SU-DHL-6 (cell line): Measurements from ENCODE around the gene DUSP16.
"Not testable (repeated sequence)": the region's sequence is repeated elsewhere in the genome, so short reads cannot be mapped to it uniquely, and the experiment has no call there.

Experiments
- H2AFZ ChIP-seq: fragments of 200-600 bp; sonication (generic); 2 replicates; pipeline ENCODE4 v1.6.1; 2014; ENCODE audit warnings: low read depth, mild to moderate bottlenecking, moderate library complexity, mixed read lengths, antibody characterized with exemption, low read length; ENCODE audit not compliant: severe bottlenecking
- H3F3A ChIP-seq: fragments of 200-600 bp; shearing (Covaris generic); 2 replicates; pipeline ENCODE4 v1.6.0; 2016; ENCODE audit warnings: antibody characterized with exemption, mild to moderate bottlenecking; ENCODE audit not compliant: insufficient read depth
- H3K27ac ChIP-seq: fragments of 200-600 bp; sonication (generic); 2 replicates; pipeline ENCODE4 v1.5.1; 2016; ENCODE audit warnings: low read depth, mild to moderate bottlenecking, low read length, moderate library complexity, mixed read lengths
- H3K27me3 ChIP-seq: fragments of 200-600 bp; sonication (generic), shearing (Covaris generic); 2 replicates; pipeline ENCODE4 v1.6.0; 2014; ENCODE audit warnings: mild to moderate bottlenecking, low read length
- H3K36me3 ChIP-seq: fragments of 200-600 bp; sonication (generic); 2 replicates; pipeline ENCODE4 v1.6.1; 2014; ENCODE audit warnings: mild to moderate bottlenecking, low read length, mixed read lengths
- H3K4me2 ChIP-seq: fragments of 300-600, 200-600 bp; shearing (Covaris generic), sonication (generic); 2 replicates; pipeline ENCODE4 v1.6.0; 2014; ENCODE audit warnings: low read length, low read depth, mild to moderate bottlenecking; ENCODE audit not compliant: poor library complexity, severe bottlenecking
- H3K4me3 ChIP-seq: fragments of 200-600 bp; sonication (generic); 2 replicates; pipeline ENCODE4 v1.5.1; 2014; ENCODE audit warnings: antibody characterized with exemption, low read length, mild to moderate bottlenecking, mixed read lengths; ENCODE audit not compliant: insufficient read depth, poor library complexity, severe bottlenecking
- H3K79me2 ChIP-seq: fragments of 200-600 bp; sonication (generic); 2 replicates; pipeline ENCODE4 v1.6.1; 2014; ENCODE audit warnings: mild to moderate bottlenecking, low read length, moderate library complexity; ENCODE audit not compliant: insufficient read depth
- H3K9ac ChIP-seq: fragments of 200-600 bp; sonication (generic); 2 replicates; pipeline ENCODE4 v1.7.0; 2014; ENCODE audit warnings: mild to moderate bottlenecking, low read length
- H3K9me2 ChIP-seq: fragments of 200-600 bp; sonication (generic); replicated peaks from 2 replicates; pipeline ENCODE4 v1.6.1; 2014; ENCODE audit warnings: low read length; ENCODE audit not compliant: insufficient read depth
- H3K9me3 ChIP-seq: fragments of 200-600 bp; sonication (generic); 2 replicates; pipeline ENCODE4 v1.6.1; 2014; ENCODE audit warnings: low read length, mixed read lengths; ENCODE audit not compliant: insufficient read depth
- H4K20me1 ChIP-seq: fragments of 200-600 bp; sonication (generic); 2 replicates; pipeline ENCODE4 v1.6.1; 2014; ENCODE audit warnings: low read depth, mild to moderate bottlenecking, antibody characterized with exemption, low read length, moderate library complexity, mixed read lengths
- EZH2phosphoT487 ChIP-seq: fragments of 200-600 bp; sonication (generic), shearing (Covaris generic); conservative IDR thresholded peaks from 2 replicates; pipeline ENCODE4 v1.6.1; 2018; ENCODE audit warnings: mild to moderate bottlenecking, antibody characterized with exemption, low read length, moderate library complexity, mixed read lengths
- TF ChIP-seq, protein P1 (sequence below): fragments of 200-600 bp; sonication (generic); IDR thresholded peaks from one replicate; pipeline ENCODE4 v1.5.1; 2017; ENCODE audit warnings: antibody characterized with exemption, mild to moderate bottlenecking, low read length, moderate library complexity; ENCODE audit not compliant: insufficient read depth, poor library complexity, severe bottlenecking

The DUSP16 gene

GRCh38 chr12:12572659-12573058 is 10.0 kb upstream of the DUSP16 start:
- no peaks in the 10 kb centered on the region for H3K27me3 ChIP-seq
- H3F3A ChIP-seq: no peaks in the 10 kb centered on the region
- no peaks in the 10 kb centered on the region for H3K79me2 ChIP-seq
- H3K4me3 ChIP-seq: no peak overlapping the region
- no peak overlapping the region for H3K27ac ChIP-seq
- no peak overlapping the region for H3K4me2 ChIP-seq
- no peaks in the 10 kb centered on the region for H4K20me1 ChIP-seq
- no peaks in the 10 kb centered on the region for H3K36me3 ChIP-seq
- H3K9ac ChIP-seq: no peak overlapping the region
- no peaks in the 10 kb centered on the region for H3K9me3 ChIP-seq
- no peak for TF ChIP-seq EZH2phosphoT487
- TF ChIP-seq, protein P1, sequence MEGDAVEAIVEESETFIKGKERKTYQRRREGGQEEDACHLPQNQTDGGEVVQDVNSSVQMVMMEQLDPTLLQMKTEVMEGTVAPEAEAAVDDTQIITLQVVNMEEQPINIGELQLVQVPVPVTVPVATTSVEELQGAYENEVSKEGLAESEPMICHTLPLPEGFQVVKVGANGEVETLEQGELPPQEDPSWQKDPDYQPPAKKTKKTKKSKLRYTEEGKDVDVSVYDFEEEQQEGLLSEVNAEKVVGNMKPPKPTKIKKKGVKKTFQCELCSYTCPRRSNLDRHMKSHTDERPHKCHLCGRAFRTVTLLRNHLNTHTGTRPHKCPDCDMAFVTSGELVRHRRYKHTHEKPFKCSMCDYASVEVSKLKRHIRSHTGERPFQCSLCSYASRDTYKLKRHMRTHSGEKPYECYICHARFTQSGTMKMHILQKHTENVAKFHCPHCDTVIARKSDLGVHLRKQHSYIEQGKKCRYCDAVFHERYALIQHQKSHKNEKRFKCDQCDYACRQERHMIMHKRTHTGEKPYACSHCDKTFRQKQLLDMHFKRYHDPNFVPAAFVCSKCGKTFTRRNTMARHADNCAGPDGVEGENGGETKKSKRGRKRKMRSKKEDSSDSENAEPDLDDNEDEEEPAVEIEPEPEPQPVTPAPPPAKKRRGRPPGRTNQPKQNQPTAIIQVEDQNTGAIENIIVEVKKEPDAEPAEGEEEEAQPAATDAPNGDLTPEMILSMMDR: no peak
- no peaks in the 10 kb centered on the region for H3K9me2 ChIP-seq
- no peak overlapping the region for H2AFZ ChIP-seq

- not testable (repeated sequence) for H3K27me3 ChIP-seq, H3K4me2 ChIP-seq, H3K36me3 ChIP-seq, H4K20me1 ChIP-seq, H3K79me2 ChIP-seq, H3K9ac ChIP-seq, H3K27ac ChIP-seq, H3K9me2 ChIP-seq, H2AFZ ChIP-seq, H3K4me3 ChIP-seq, H3K9me3 ChIP-seq
- peaks cover 11% of the 10 kb centered on the region for H3F3A ChIP-seq
Measured at GRCh38 chr12:12565971-12566370, 3.3 kb upstream of the DUSP16 start.

DNA sequence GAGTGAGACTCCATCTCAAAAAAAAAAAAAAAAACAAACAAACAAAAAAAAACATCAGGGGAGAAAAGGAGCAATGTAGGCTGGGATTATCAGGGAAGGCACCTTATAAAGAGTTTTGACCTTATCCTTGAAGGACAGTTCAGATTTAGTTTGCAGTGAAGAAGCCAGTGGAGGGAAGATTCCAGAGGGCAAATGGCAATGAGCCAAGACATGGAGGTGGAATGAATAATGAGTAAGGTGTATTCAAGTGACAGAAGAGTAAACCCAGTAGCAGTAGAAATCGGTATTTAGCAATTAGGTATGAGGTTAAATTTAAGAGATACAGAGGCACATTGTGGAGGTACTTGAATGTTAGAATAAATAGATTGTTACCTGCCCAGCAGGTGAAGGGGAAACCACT is 2.2 kb upstream of the DUSP16 start:
- no peaks in the 10 kb centered on the region for H3K27me3 ChIP-seq

GRCh38 chr12:12563290-12563928 is 746 bp upstream of the DUSP16 start:
- TF ChIP-seq, protein P1: no peak
- TF ChIP-seq EZH2phosphoT487: no peak
- Histone ChIP-seq H3K9me2 (no peaks in the 10 kb centered on the region), H3K27me3 (no peaks in the 10 kb centered on the region), H3K27ac (no peak overlapping the region), H3K79me2 (no peaks in the 10 kb centered on the region), H2AFZ (no peak overlapping the region), H3K4me2 (no peak overlapping the region), H3F3A (peaks cover 11% of the 10 kb centered on the region), H4K20me1 (no peaks in the 10 kb centered on the region), H3K9ac (no peak overlapping the region), H3K4me3 (peak overlapping the region; percentile 21), H3K9me3 (no peaks in the 10 kb centered on the region), H3K36me3 (no peaks in the 10 kb centered on the region)

More for the DNA sequence above, 2.2 kb upstream of the DUSP16 start:
- no peaks in the 10 kb centered on the region for H3K36me3 ChIP-seq
- TF ChIP-seq EZH2phosphoT487: no peak
- TF ChIP-seq, protein P1: no peak
- H4K20me1 ChIP-seq: no peaks in the 10 kb centered on the region
- H3F3A ChIP-seq: peaks cover 11% of the 10 kb centered on the region
- H3K27ac ChIP-seq: no peak overlapping the region
- no peak overlapping the region for H3K4me2 ChIP-seq
- H3K4me3 ChIP-seq: no peak overlapping the region
- no peak overlapping the region for H2AFZ ChIP-seq
- H3K9me3 ChIP-seq: no peaks in the 10 kb centered on the region
- no peaks in the 10 kb centered on the region for H3K9me2 ChIP-seq
- H3K9ac ChIP-seq: no peak overlapping the region
- no peaks in the 10 kb centered on the region for H3K79me2 ChIP-seq
